MM.1S (cell line): ENCODE measurements around the gene PRUNE2.

Experiments used
- CTCF ChIP-seq: fragments of 300-600 bp; sonication (generic); IDR thresholded peaks from 2 replicates; pipeline ENCODE4 v1.5.1; 2016; ENCODE audit warnings: antibody characterized with exemption, low read length, mixed read lengths
- EZH2phosphoT487 ChIP-seq: fragments of 300-600 bp; sonication (generic); IDR thresholded peaks from 2 replicates; pipeline ENCODE4 v1.6.1; 2018; ENCODE audit warnings: antibody characterized with exemption, low read length

- TF ChIP-seq CTCF (no peak), EZH2phosphoT487 (no peak)
Observed at GRCh38 chr9:76616780-76617179, 289.1 kb downstream of the PRUNE2 start.
